ENCODE measurements around the gene MTUS2.

GRCh38 chr13:29539856-29540255 lies 719.7 kb downstream of the MTUS2 start:
- TF ChIP-seq CTCF (conservative IDR thresholded peaks at IDR 0.05 in 1 of 2, IDR thresholded peaks at IDR 0.05 in 1 of 2; ENCODE audit: low read depth in 1 of 2, low read length in 2 of 2): no peak
- TF ChIP-seq EZH2 (IDR thresholded peaks at IDR 0.05; ENCODE audit: low read length, missing control alignments): no peak
